Muscle layer of duodenum (tissue), 2 donors: Measurements from ENCODE around the gene RHEB.

ENCODE experiments used
- H3K27ac ChIP-seq: one replicate; pipeline ENCODE4 v1.7.0; 2013; ENCODE audit warnings: mild to moderate bottlenecking, low read length
- H3K27me3 ChIP-seq: one replicate; pipeline ENCODE4 v1.7.0; 2013; ENCODE audit warnings: low read depth, mild to moderate bottlenecking, control low read depth, low read length
- H3K36me3 ChIP-seq, 2 donors: one replicate each; pipeline ENCODE4 v1.7.0; 2013; ENCODE audit warnings: low read length in 2 of 2, control low read depth in 1 of 2, mild to moderate bottlenecking in 1 of 2; ENCODE audit not compliant: insufficient read depth in 2 of 2, control insufficient read depth in 1 of 2
- H3K4me1 ChIP-seq, 2 donors: one replicate each; pipeline ENCODE4 v1.7.0; 2013; ENCODE audit warnings: low read length in 2 of 2, mild to moderate bottlenecking in 2 of 2, control low read depth in 1 of 2, moderate library complexity in 1 of 2; ENCODE audit not compliant: insufficient read depth in 2 of 2, control insufficient read depth in 1 of 2
- H3K4me3 ChIP-seq, 2 donors: one replicate each; pipeline ENCODE4 v1.7.0; 2013; ENCODE audit warnings: low read length in 2 of 2, low read depth in 1 of 2, mild to moderate bottlenecking in 1 of 2
- H3K9me3 ChIP-seq, 2 donors: one replicate each; pipeline ENCODE4 v1.7.0; 2013; ENCODE audit warnings: low read length in 2 of 2, control low read depth in 1 of 2, mild to moderate bottlenecking in 1 of 2; ENCODE audit not compliant: control insufficient read depth in 1 of 2
- donor health status: healthy.

Gene RHEB

GRCh38 chr7:151519765-151520418, at the start of gene RHEB:
TSS of gene RHEB (minus strand) at chr7:151519895. CDS start at chr7:151519511, 384 bp downstream.
- Histone ChIP-seq H3K27me3 (no peaks in the 10 kb centered on the region), H3K36me3 (no peaks in the 10 kb centered on the region), H3K9me3 (no peaks in the 10 kb centered on the region), H3K27ac (peak within 1 kb of the TSS; percentile 98), H3K4me3 (peak within 1 kb of the TSS; percentile 78 to 98), H3K4me1 (peaks cover 0 to 17% of the 10 kb centered on the region in 2 donors)

- no peak overlapping the region for H3K4me3 ChIP-seq
- no peaks in the 10 kb centered on the region for H3K27me3 ChIP-seq
- no peaks in the 10 kb centered on the region for H3K9me3 ChIP-seq
- H3K27ac ChIP-seq: peak overlapping the region; percentile 24
- H3K36me3 ChIP-seq: peaks cover 19 to 25% of the 10 kb centered on the region in 2 donors
- peaks cover 0 to 3% of the 10 kb centered on the region in 2 donors for H3K4me1 ChIP-seq
These were observed 47.2 kb upstream of the RHEB start for GRCh38 chr7:151566897-151567320.

GRCh38 chr7:151565541-151565940, 45.8 kb upstream of the RHEB start:
- Histone ChIP-seq H3K4me3 (no peak overlapping the region), H3K4me1 (peaks cover 0 to 3% of the 10 kb centered on the region in 2 donors), H3K27me3 (no peaks in the 10 kb centered on the region), H3K9me3 (no peaks in the 10 kb centered on the region), H3K27ac (no peak overlapping the region), H3K36me3 (peaks cover 18 to 26% of the 10 kb centered on the region in 2 donors)

GRCh38 chr7:151560243-151560642, 40.5 kb upstream of the RHEB start:
- Histone ChIP-seq H3K27ac (no peak overlapping the region), H3K27me3 (no peaks in the 10 kb centered on the region), H3K36me3 (peaks cover 31 to 52% of the 10 kb centered on the region in 2 donors), H3K9me3 (no peaks in the 10 kb centered on the region), H3K4me1 (no peaks in the 10 kb centered on the region), H3K4me3 (no peak overlapping the region)

- H3K27me3 ChIP-seq: no peaks in the 10 kb centered on the region
- H3K4me3 ChIP-seq: no peak overlapping the region
- H3K36me3 ChIP-seq: peaks cover 29 to 49% of the 10 kb centered on the region in 2 donors
- H3K4me1 ChIP-seq: no peaks in the 10 kb centered on the region
- no peaks in the 10 kb centered on the region for H3K9me3 ChIP-seq
- no peak overlapping the region for H3K27ac ChIP-seq
These were observed 40.0 kb upstream of the RHEB start for GRCh38 chr7:151559557-151560183.

- H3K27me3 ChIP-seq: no peaks in the 10 kb centered on the region
- no peaks in the 10 kb centered on the region for H3K9me3 ChIP-seq
- H3K4me3 ChIP-seq: no peak overlapping the region
- no peaks in the 10 kb centered on the region for H3K4me1 ChIP-seq
- no peak overlapping the region for H3K27ac ChIP-seq
- H3K36me3 ChIP-seq: peaks cover 22 to 41% of the 10 kb centered on the region in 2 donors
These were observed 38.9 kb upstream of the RHEB start for GRCh38 chr7:151558575-151558974.

- Histone ChIP-seq H3K9me3 (no peaks in the 10 kb centered on the region), H3K27me3 (no peaks in the 10 kb centered on the region), H3K27ac (no peak overlapping the region), H3K36me3 (peaks cover 18 to 38% of the 10 kb centered on the region in 2 donors), H3K4me1 (no peaks in the 10 kb centered on the region), H3K4me3 (no peak overlapping the region)
These were observed 36.9 kb upstream of the RHEB start for GRCh38 chr7:151556592-151556991.

- no peak overlapping the region for H3K27ac ChIP-seq
- peaks cover 0 to 12% of the 10 kb centered on the region in 2 donors for H3K36me3 ChIP-seq
- no peaks in the 10 kb centered on the region for H3K27me3 ChIP-seq
- H3K4me3 ChIP-seq: no peak overlapping the region
- no peaks in the 10 kb centered on the region for H3K4me1 ChIP-seq
- no peaks in the 10 kb centered on the region for H3K9me3 ChIP-seq
These were observed 33.7 kb upstream of the RHEB start for GRCh38 chr7:151553356-151553755.

GRCh38 chr7:151552352-151553028, 32.8 kb upstream of the RHEB start:
- Histone ChIP-seq H3K36me3 (peaks cover 0 to 6% of the 10 kb centered on the region in 2 donors), H3K27me3 (no peaks in the 10 kb centered on the region), H3K27ac (no peak overlapping the region), H3K9me3 (no peaks in the 10 kb centered on the region), H3K4me1 (no peaks in the 10 kb centered on the region), H3K4me3 (no peak overlapping the region)

- no peaks in the 10 kb centered on the region for H3K9me3 ChIP-seq
- no peak overlapping the region for H3K4me3 ChIP-seq
- H3K27ac ChIP-seq: no peak overlapping the region
- H3K4me1 ChIP-seq: no peaks in the 10 kb centered on the region
- peaks cover 0 to 3% of the 10 kb centered on the region in 2 donors for H3K36me3 ChIP-seq
- H3K27me3 ChIP-seq: no peaks in the 10 kb centered on the region
These were observed 32.1 kb upstream of the RHEB start for GRCh38 chr7:151551820-151552219.

GRCh38 chr7:151550656-151551286, 31.1 kb upstream of the RHEB start:
- Histone ChIP-seq H3K27me3 (no peaks in the 10 kb centered on the region), H3K4me3 (no peak overlapping the region), H3K36me3 (no peaks in the 10 kb centered on the region), H3K9me3 (no peaks in the 10 kb centered on the region), H3K4me1 (no peaks in the 10 kb centered on the region), H3K27ac (no peak overlapping the region)
